H1 (cell line): ENCODE data around the gene PDK2. TPM values are rescaled to one million over a fixed set of nuclear protein-coding genes. Genes with fewer than 3 reads are reported as not detected.

Experiments used
- CTCF ChIA-PET: fragments of 300-600 bp; sonication (Branson Sonifier 250); formaldehyde crosslinking; loops from one replicate; lab custom pipeline; 2021; ENCODE audit not compliant: partially characterized antibody; lab: Charles Lee
- POLR2A ChIA-PET: fragments of 300-600 bp; sonication (Branson Sonifier 250); formaldehyde crosslinking; loops from one replicate; lab custom pipeline; 2021; ENCODE audit warnings: inconsistent platforms; ENCODE audit not compliant: partially characterized antibody; lab: Charles Lee
- DNase-seq, 2 experiments: peaks; one replicate each; pipeline versions ENCODE4 v3.0.0 to v3.0.0-alpha.2; 2010 to 2022; ENCODE audit warnings: low spot score in 2 of 2, low read depth in 1 of 2, mixed read lengths in 1 of 2
- FAIRE-seq: peaks from 2 replicates; lab custom pipeline; 2011; peaks lifted over from hg19 to GRCh38; lab: Jason Lieb, UNC
- H2AFZ ChIP-seq: 2 replicates; pipeline ENCODE4 v1.8.1; 2012; ENCODE audit warnings: low read length, inconsistent platforms
- H2AK5ac ChIP-seq: 2 replicates; pipeline ENCODE4 v1.6.1; 2013; ENCODE audit warnings: low read depth, low read length
- H2BK120ac ChIP-seq: replicated peaks from 2 replicates; pipeline ENCODE3; 2013; ENCODE audit warnings: low read depth, low read length, inconsistent platforms
- H2BK12ac ChIP-seq: 2 replicates; pipeline ENCODE4 v1.6.1; 2013; ENCODE audit warnings: low read depth, low read length
- H2BK15ac ChIP-seq: 2 replicates; pipeline ENCODE4 v1.6.1; 2013; ENCODE audit warnings: low read length
- H2BK20ac ChIP-seq: 2 replicates; pipeline ENCODE4 v1.6.1; 2013; ENCODE audit warnings: low read length
- H2BK5ac ChIP-seq: 2 replicates; pipeline ENCODE4 v1.6.1; 2013; ENCODE audit warnings: low read depth, low read length
- H3K14ac ChIP-seq: 2 replicates; pipeline ENCODE4 v1.6.1; 2013; ENCODE audit warnings: inconsistent platforms; ENCODE audit not compliant: insufficient read length
- H3K18ac ChIP-seq: 2 replicates; pipeline ENCODE4 v1.6.1; 2013; ENCODE audit warnings: low read length; ENCODE audit errors: extremely low read depth
- H3K23ac ChIP-seq: 2 replicates; pipeline ENCODE4 v1.6.1; 2013; ENCODE audit warnings: inconsistent platforms; ENCODE audit not compliant: insufficient read length
- H3K23me2 ChIP-seq: 2 replicates; pipeline ENCODE4 v1.6.1; 2013; ENCODE audit warnings: low read depth, low read length
- H3K27ac ChIP-seq: 2 replicates; pipeline ENCODE4 v1.6.1; 2011; ENCODE audit warnings: low read depth, low read length, inconsistent platforms
- H3K27me3 ChIP-seq, 4 experiments: replicated peaks in 1 of 4; 1 replicate in 1 of 4; 2 replicates in 3 of 4; pipeline versions ENCODE4 v1.6.1 to v1.8.1; 2011 to 2013; ENCODE audit warnings: low read length in 3 of 4, mild to moderate bottlenecking in 3 of 4, inconsistent platforms in 2 of 4, mixed read lengths in 2 of 4, moderate library complexity in 1 of 4; ENCODE audit not compliant: control insufficient read depth in 3 of 4, insufficient read depth in 3 of 4; ENCODE audit errors: extremely low read depth in 1 of 4
- H3K36me3 ChIP-seq, 4 experiments: 2 replicates each; pipeline versions ENCODE4 v1.6.1 to v1.8.1; 2011 to 2013; ENCODE audit warnings: mild to moderate bottlenecking in 4 of 4, low read length in 3 of 4, moderate library complexity in 2 of 4, control low read depth in 1 of 4, inconsistent platforms in 1 of 4; ENCODE audit not compliant: insufficient read depth in 4 of 4, control insufficient read depth in 2 of 4
- H3K4ac ChIP-seq: replicated peaks from 2 replicates; pipeline ENCODE3; 2013; ENCODE audit warnings: low read length, low read depth, mixed read lengths, inconsistent platforms; ENCODE audit not compliant: insufficient read length
- H3K4me1 ChIP-seq, 4 experiments: replicated peaks in 1 of 4; 1 replicate in 1 of 4; 2 replicates in 3 of 4; pipeline versions ENCODE4 v1.6.1 to v1.8.1; 2011 to 2013; ENCODE audit warnings: low read length in 3 of 4, inconsistent platforms in 2 of 4, mixed read lengths in 1 of 4; ENCODE audit not compliant: insufficient read depth in 4 of 4, control insufficient read depth in 3 of 4
- H3K4me2 ChIP-seq, 2 experiments: 2 replicates each; pipeline versions ENCODE4 v1.6.1 to v1.8.1; 2011 to 2013; ENCODE audit warnings: low read depth in 2 of 2, low read length in 2 of 2, control low read depth in 1 of 2, inconsistent platforms in 1 of 2, mild to moderate bottlenecking in 1 of 2; ENCODE audit not compliant: insufficient read depth in 1 of 2
- H3K4me3 ChIP-seq, 4 experiments: fragments of 200-600, 300-600 bp in 1 of 4; sonication (generic), shearing (Covaris generic), sonication (Bioruptor Twin) in 1 of 4; 2 replicates each; pipeline versions ENCODE4 v1.5.1 to v1.8.1; 2011 to 2016; ENCODE audit warnings: low read length in 4 of 4, low read depth in 3 of 4, control low read depth in 2 of 4, inconsistent platforms in 2 of 4, mild to moderate bottlenecking in 2 of 4, mixed read lengths in 1 of 4, moderate library complexity in 1 of 4; ENCODE audit not compliant: insufficient read depth in 2 of 4; ENCODE audit errors: extremely low read depth in 1 of 4
- H3K56ac ChIP-seq: replicated peaks from 2 replicates; pipeline ENCODE3; 2013; ENCODE audit warnings: low read depth, mild to moderate bottlenecking, mixed read lengths, low read length, inconsistent platforms; ENCODE audit not compliant: insufficient read length
- H3K79me1 ChIP-seq: 2 replicates; pipeline ENCODE4 v1.6.1; 2013; ENCODE audit warnings: low read depth, low read length, control low read depth
- H3K79me2 ChIP-seq, 2 experiments: 2 replicates each; pipeline versions ENCODE4 v1.6.1 to v1.8.1; 2012 to 2013; ENCODE audit warnings: low read length in 2 of 2, mild to moderate bottlenecking in 2 of 2, inconsistent platforms in 1 of 2; ENCODE audit not compliant: insufficient read depth in 2 of 2, control insufficient read depth in 1 of 2
- H3K9ac ChIP-seq, 4 experiments: replicated peaks in 1 of 4; 1 replicate in 1 of 4; 2 replicates in 3 of 4; pipeline versions ENCODE4 v1.6.1 to v1.8.1; 2011 to 2013; ENCODE audit warnings: low read depth in 3 of 4, low read length in 3 of 4, control low read depth in 2 of 4, mild to moderate bottlenecking in 2 of 4, moderate library complexity in 2 of 4, inconsistent platforms in 1 of 4; ENCODE audit errors: extremely low read depth in 1 of 4
- H3K9me3 ChIP-seq, 2 experiments: 2 replicates each; pipeline versions ENCODE4 v1.6.1 to v1.8.1; 2012 to 2013; ENCODE audit warnings: mild to moderate bottlenecking in 2 of 2, moderate library complexity in 2 of 2, control low read depth in 1 of 2, inconsistent platforms in 1 of 2, low read depth in 1 of 2, low read length in 1 of 2, mixed read lengths in 1 of 2; ENCODE audit not compliant: insufficient read depth in 2 of 2
- H4K20me1 ChIP-seq, 2 experiments: replicated peaks in 1 of 2; 2 replicates each; pipeline versions ENCODE3 to v1.8.1; 2011 to 2013; ENCODE audit warnings: inconsistent platforms in 2 of 2, low read length in 2 of 2, mild to moderate bottlenecking in 1 of 2; ENCODE audit not compliant: insufficient read depth in 2 of 2, control insufficient read depth in 1 of 2
- H4K5ac ChIP-seq: 2 replicates; pipeline ENCODE4 v1.6.1; 2013; ENCODE audit warnings: low read length, low read depth, mixed read lengths, inconsistent platforms; ENCODE audit not compliant: insufficient read length
- H4K8ac ChIP-seq: 2 replicates; pipeline ENCODE4 v1.8.0; 2013; ENCODE audit warnings: mild to moderate bottlenecking, moderate library complexity, low read length, inconsistent platforms; ENCODE audit not compliant: insufficient read depth; ENCODE audit errors: extremely low read depth
- H4K91ac ChIP-seq: replicated peaks from 2 replicates; pipeline ENCODE3; 2013; ENCODE audit warnings: low read length, mixed read lengths, inconsistent platforms; ENCODE audit not compliant: insufficient read length
- ASH2L ChIP-seq: fragments of 200-600, 300-600 bp; sonication (generic); IDR thresholded peaks from one replicate; pipeline ENCODE4 v1.7.1; 2017; ENCODE audit warnings: low read length
- ATF3 ChIP-seq: IDR thresholded peaks from 2 replicates; pipeline ENCODE4 v1.6.1; 2011; ENCODE audit warnings: low read depth, mild to moderate bottlenecking, low read length; ENCODE audit not compliant: insufficient read depth
- BACH1 ChIP-seq: IDR thresholded peaks from 2 replicates; pipeline ENCODE4 v1.6.1; 2012; ENCODE audit warnings: low read length, improper control_type of control experiment
- EP300 ChIP-seq, 2 experiments: IDR thresholded peaks; 1 replicate in 1 of 2; 2 replicates in 1 of 2; pipeline ENCODE4 v1.6.1; 2011 to 2012; ENCODE audit warnings: low read depth in 2 of 2, low read length in 2 of 2, mild to moderate bottlenecking in 2 of 2, borderline replicate concordance in 1 of 2, inconsistent platforms in 1 of 2, moderate library complexity in 1 of 2
- GTF2F1 ChIP-seq: IDR thresholded peaks from 2 replicates; pipeline ENCODE4 v1.6.1; 2012; ENCODE audit warnings: low read depth, low read length, improper control_type of control experiment, borderline replicate concordance
- NANOG ChIP-seq: IDR thresholded peaks from 2 replicates; pipeline ENCODE4 v1.6.1; 2011; ENCODE audit warnings: low read length, low read depth, mild to moderate bottlenecking, inconsistent platforms; ENCODE audit not compliant: insufficient read depth, poor library complexity, severe bottlenecking
- NRF1 ChIP-seq: IDR thresholded peaks from 2 replicates; pipeline ENCODE4 v1.6.1; 2011; ENCODE audit warnings: mild to moderate bottlenecking, low read depth, low read length, improper control_type of control experiment
- RXRA ChIP-seq: IDR thresholded peaks from 2 replicates; pipeline ENCODE4 v1.6.1; 2011; ENCODE audit warnings: low read depth, mild to moderate bottlenecking, low read length, moderate library complexity; ENCODE audit not compliant: insufficient read depth
- SAP30 ChIP-seq: fragments of 300-600 bp; sonication (generic); IDR thresholded peaks from 2 replicates; pipeline ENCODE4 v1.7.1; 2012; ENCODE audit warnings: low read length, moderate library complexity, mild to moderate bottlenecking, inconsistent platforms; ENCODE audit not compliant: insufficient read depth, insufficient replicate concordance
- TBP ChIP-seq: IDR thresholded peaks from 2 replicates; pipeline ENCODE4 v1.6.1; 2011; ENCODE audit warnings: low read depth, low read length, improper control_type of control experiment
- TEAD4 ChIP-seq: IDR thresholded peaks from 2 replicates; pipeline ENCODE4 v1.6.1; 2012; ENCODE audit warnings: low read depth, low read length, inconsistent platforms, mixed read lengths
- WGBS, 2 experiments: shearing (Covaris generic) in 1 of 2; methylation state at CpG; one replicate each; pipeline versions ENCODE4 v1.1.6 to v1.1.7; 2013 to 2015; ENCODE audit warnings: low lambda C conversion rate in 2 of 2, mixed read lengths in 2 of 2, inconsistent platforms in 1 of 2, low coverage in 1 of 2, missing lambda C conversion rate in 1 of 2; ENCODE audit not compliant: insufficient replicate concordance in 2 of 2, insufficient coverage in 1 of 2, insufficient read length in 1 of 2; ENCODE audit errors: extremely low coverage in 1 of 2, missing lambda C conversion rate in 1 of 2; 5-methylcytosine and 5-hydroxymethylcytosine counted together
- polyA plus RNA-seq, 7 experiments: library from polyadenylated mRNA; depleted of rRNA in 3 of 7; stranded (reverse) in 5 of 7; unstranded in 2 of 7; fragments of >200 nt in 5 of 7; fragments of 200-250 nt in 2 of 7; gene quantifications; 1 replicate in 5 of 7; 2 replicates in 1 of 7; 4 replicates in 1 of 7; pipeline versions ENCODE4 v1.2.1 to v1.2.3, GENCODE V29; 2011 to 2013; ENCODE audit warnings: missing spikeins in 2 of 7, mixed read lengths in 2 of 7
- total RNA-seq: library from RNA; stranded (reverse); fragmentation: NEBNext Ultra II Directional; extraction: Animal tissue kit (Norgen Biotek cat#: 25700); gene quantifications from 2 replicates; pipeline ENCODE4 v1.2.1, GENCODE V29; 2021

Gene PDK2
- total and polyA plus RNA-seq, 2 of the 8 experiments (the other 6 are each of a cell fraction or from before 2014, with no cell fraction given): 18.3 to 121 TPM

GRCh38 chr17:50120475-50121253, 25.5 kb downstream of the PDK2 start:
- Histone ChIP-seq H3K9me3 (no peaks in the 10 kb centered on the region), H3K36me3 (no peaks in the 10 kb centered on the region), H2BK15ac (0 out of 2 replicates have a peak overlapping the region, but pooled peaks have one; percentile 88), H3K14ac (no peak overlapping the region), H2AFZ (no peak overlapping the region), H3K4me1 (peaks cover 7 to 21% (median 15%) of the 10 kb centered on the region in 4 experiments), H2BK12ac (no peak overlapping the region), H4K91ac (no peak overlapping the region), H3K23me2 (peaks cover 2% of the 10 kb centered on the region; the same call in 1 of the 2 replicates), H3K18ac (no peak overlapping the region), H2BK5ac (no peak overlapping the region), H3K4ac (no peak overlapping the region), H3K23ac (no peak overlapping the region), H3K79me2 (no peaks in the 10 kb centered on the region), H3K79me1 (no peaks in the 10 kb centered on the region), H2AK5ac (no peak overlapping the region), H4K8ac (no peak overlapping the region), H3K4me3 (no peak overlapping the region), H2BK120ac (no peak overlapping the region), H2BK20ac (no peak overlapping the region), H3K9ac (no peak overlapping the region), H3K27ac (no peak overlapping the region)
- 91% methylated on average over 6 of the region's 7 CpGs; no CpG with 5 or more reads in 1 of the 2 experiments for WGBS, 2 experiments
- FAIRE-seq: no peak
- ChIA-PET POLR2A (no interaction called here), CTCF (interaction anchor here (1.1 to 23.0 kb wide), 7 partner anchors 19 to 232 kb away, joined by 3 to 412 read pairs (median 4); partner anchors contain the start of genes PDK2, PPP1R9B and SGCA)
- TF ChIP-seq ASH2L (no peak), NANOG (no peak), GTF2F1 (no peak), BACH1 (no peak), RXRA (no peak), ATF3 (no peak), NRF1 (no peak), TBP (no peak), EP300 (IDR thresholded peaks at IDR 0.05; ENCODE audit: borderline replicate concordance in 1 of 2, low read depth in 2 of 2, low read length in 2 of 2) (no peak), SAP30 (no peak), TEAD4 (no peak)
- TF ChIP-seq, all 59 proteins: peak for 0
- Histone ChIP-seq H3K4me2 (no peak overlapping the region), H4K5ac (no peak overlapping the region), H4K20me1 (no peaks in the 10 kb centered on the region), H3K27me3 (peaks cover 0 to 18% (median 12%) of the 10 kb centered on the region in 4 experiments; a peak in 5 of 7 replicates), H3K56ac (no peak overlapping the region)
- no peak for DNase-seq
